Right ventricle myocardium inferior (tissue), 1 donor: ENCODE results near the gene WFDC1. TPM values are rescaled to one million over a fixed set of nuclear protein-coding genes. Genes with fewer than 3 reads are reported as not detected.
"Not testable (repeated sequence)": the region's sequence is repeated elsewhere in the genome, so short reads cannot be mapped to it uniquely, and the experiment has no call there.

Source experiments
- ATAC-seq: fragments of 200-7000 bp; cut with Tn5 transposase; one replicate; pipeline ENCODE4 v1.9.1; 2020; ENCODE audit warnings: mild to moderate bottlenecking, moderate library complexity
- DNase-seq: peaks from one replicate; pipeline ENCODE4 v3.0.0; 2021; ENCODE audit errors: missing footprints
- intact Hi-C: fragments of 100-400 bp; cut with DNase I; formaldehyde crosslinking; loops from one replicate; pipeline ENCODE4 v1.11.0; 2022
- total RNA-seq: library from RNA; stranded (reverse); fragmentation: NEBNext Ultra II Directional; extraction: Animal tissue kit (Norgen Biotek cat#: 25700); gene quantifications from one replicate; pipeline ENCODE4 v1.2.1, GENCODE V29; 2021
- donor health status: DM: no; HTN: yes; CAD: no; lungs with severe emphysema.

WFDC1 gene
- total RNA-seq, 1 donor from 2014 or later, result 1.5 TPM

GRCh38 chr16:84318091-84318975 lies 23.7 kb downstream of the WFDC1 start:
- intact Hi-C loops, result no loop called here
- DNase-seq (no peak), ATAC-seq (no peak)

- no peak for ATAC-seq
- DNase-seq, result no peak
- intact Hi-C loops, result no loop called here
Observed at GRCh38 chr16:84319146-84319760, 24.6 kb downstream of the WFDC1 start.

DNA sequence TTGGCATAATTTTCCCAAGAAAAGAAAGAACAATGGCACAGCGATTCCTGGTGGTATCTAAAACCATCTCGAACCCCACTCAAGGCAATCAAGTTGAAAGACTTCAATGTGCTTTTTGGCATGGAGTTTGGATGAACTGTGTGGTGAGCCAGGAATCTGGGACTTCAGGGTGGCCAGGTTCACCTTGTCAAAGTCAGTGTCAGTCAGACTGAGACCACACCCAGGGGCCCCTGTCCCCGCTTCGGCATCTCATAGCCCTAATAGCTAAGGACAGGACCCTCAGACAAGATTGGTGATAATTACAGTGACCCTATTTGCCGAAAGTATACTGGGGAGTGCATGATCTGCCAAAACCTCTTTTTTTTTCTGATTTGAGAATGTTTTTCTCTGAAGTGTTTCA lies 25.8 kb downstream of the WFDC1 start:
- ATAC-seq, result no peak
- DNase-seq, result no peak
- intact Hi-C loops, result no loop called here

GRCh38 chr16:84321932-84322331 lies 27.3 kb downstream of the WFDC1 start:
- DNase-seq, result no peak
- no peak for ATAC-seq
- intact Hi-C loops, result no loop called here

DNA sequence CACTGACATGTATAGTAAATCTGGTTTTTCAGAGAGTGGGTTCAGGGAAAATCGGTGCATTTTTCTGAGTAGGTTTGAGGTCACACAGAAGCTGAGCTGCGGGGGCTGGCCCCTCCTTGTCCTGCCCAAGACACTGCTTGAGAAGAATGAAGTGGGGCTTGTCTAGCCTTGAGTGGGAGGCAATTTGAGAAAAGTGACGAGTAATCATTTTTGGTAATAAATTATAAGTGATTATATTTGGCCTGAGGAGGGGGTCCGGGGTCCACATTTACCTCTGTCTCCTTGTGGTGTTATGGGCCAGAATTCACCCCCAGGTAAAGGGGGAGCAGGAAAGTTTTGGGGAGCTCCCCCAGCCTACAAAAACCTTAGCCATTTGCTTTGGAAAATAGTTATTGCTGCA lies 28.1 kb downstream of the WFDC1 start:
- intact Hi-C loops, result no loop called here
- ATAC-seq (no peak), DNase-seq (no peak)

GRCh38 chr16:84323606-84324005 lies 28.9 kb downstream of the WFDC1 start:
- no peak for DNase-seq
- intact Hi-C loops, result no loop called here
- ATAC-seq, result no peak

DNA sequence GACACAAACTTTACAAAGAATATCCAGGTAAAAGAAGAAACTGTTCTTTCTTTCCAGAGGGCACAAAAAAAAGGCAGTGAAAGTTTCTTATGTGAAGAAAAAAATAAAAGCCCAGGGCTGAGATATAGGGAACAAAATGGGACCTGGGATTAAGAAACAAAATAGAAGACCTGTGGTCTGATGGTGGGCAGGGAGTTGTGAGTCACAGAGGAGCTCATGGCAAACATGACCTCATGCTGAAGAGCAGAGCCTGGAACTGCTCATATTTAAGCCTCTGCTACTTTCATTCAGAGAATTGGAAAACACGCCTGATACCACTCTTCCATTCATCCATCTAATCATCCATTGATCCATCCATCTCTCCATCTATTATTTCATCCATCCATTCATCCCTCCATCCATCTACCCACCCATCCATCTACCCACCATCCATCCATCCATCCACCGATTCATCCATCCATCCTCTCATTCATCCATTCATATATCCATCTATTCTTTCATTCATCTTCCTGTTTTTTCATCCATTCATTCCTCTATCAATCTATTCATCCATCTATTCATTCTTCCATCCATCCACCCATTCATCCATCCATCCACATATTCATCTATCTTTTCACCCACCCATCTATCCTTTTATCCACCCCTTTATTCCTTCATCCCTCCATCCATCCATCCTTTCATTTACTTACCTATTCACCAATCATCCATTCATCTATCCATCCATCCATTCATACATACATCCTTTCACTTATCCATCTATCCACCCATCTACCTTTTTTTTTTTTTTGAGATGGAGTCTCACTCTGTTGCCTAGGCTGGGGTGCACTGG lies 30.0 kb downstream of the WFDC1 start:
- DNase-seq, result no peak
- intact Hi-C loops, result no loop called here
- ATAC-seq, result no peak

- intact Hi-C loops, result no loop called here
- DNase-seq (no peak), ATAC-seq (no peak)
Observed at GRCh38 chr16:84326545-84326944, 31.9 kb downstream of the WFDC1 start.

GRCh38 chr16:84327926-84328505 lies 33.3 kb downstream of the WFDC1 start:
- ATAC-seq, result no peak
- no peak for DNase-seq
- intact Hi-C loops, result no loop called here

DNA sequence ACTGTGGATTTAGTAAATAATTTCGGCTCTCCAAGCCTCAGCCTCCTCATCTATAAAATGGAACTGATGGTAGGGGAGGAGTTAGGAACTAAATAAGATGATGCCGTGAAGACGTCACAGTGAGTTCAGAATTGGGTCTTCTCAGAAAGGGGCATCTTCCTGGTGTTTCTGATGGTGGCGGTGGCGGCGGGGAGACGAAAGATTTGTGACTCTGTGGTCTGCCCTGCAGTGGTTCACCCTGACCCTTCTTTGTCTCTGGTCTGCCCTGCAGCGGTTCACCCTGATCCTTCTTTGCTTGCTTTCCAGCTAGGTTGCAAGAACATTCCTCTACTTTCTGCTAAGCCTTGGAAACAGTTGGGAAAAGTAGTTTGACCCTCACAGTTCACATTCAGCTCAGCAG lies 34.3 kb downstream of the WFDC1 start:
- DNase-seq, result no peak
- no peak for ATAC-seq
- intact Hi-C loops, result no loop called here

DNA sequence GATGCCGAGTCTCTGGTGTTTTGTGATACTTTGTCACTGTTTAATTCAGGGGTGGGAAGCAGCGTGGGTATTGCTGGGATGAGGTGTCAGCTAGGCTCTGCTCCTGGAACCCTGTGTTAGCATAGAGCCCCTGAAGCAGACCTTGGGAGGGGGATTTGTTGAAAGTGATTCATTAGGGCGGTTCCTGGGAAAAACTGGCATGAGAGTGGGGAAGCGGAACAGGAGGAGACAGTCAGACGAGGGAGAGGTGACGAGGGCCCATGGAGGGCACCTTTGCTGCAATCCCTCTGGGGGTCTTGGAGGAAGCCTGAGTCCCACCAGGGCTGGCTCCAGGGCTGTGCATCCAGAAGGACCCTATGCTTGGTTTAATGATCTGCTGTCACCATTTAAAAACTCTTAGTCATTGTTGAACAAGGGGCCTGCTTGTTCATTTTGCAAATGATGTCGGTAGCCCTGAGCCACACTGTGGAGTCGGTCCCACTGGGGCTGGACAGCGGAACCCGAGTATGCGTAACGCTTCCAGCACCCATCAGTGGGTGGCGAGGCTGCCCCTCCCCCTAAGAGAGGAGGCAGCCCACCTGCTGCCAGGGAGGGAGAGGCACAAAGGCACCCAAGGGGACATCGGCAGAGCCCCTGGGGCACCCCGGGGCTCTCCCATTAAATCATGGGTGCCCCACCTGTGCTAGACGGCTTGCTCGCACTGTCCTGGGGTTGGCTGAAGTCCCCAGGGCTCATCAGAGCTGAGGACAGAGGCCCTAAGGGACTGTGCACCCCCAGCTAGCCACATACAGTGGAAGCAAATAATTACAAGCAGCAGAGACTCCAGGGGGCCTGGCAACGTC lies 35.4 kb downstream of the WFDC1 start:
- DNase-seq (no peak), ATAC-seq (no peak)
- intact Hi-C loops, result no loop called here

DNA sequence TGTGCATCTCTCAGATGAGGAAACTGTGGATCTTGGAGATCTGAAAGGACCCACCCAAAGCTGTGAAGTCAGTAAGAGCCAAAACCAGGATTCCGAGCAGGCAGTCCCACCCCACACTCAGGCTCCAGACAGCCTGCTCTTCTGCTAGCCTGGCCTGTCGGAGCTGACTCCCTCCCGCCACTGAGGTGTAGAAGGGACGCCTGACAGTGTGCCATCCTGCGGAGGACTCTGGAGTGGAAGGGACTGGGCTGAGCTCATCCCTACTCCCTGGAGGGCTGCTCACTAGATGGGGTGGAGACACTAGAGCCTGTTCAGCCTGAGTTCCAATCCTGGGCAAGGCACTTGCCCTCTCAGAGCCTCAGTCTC lies 36.0 kb downstream of the WFDC1 start:
- intact Hi-C loops, result no loop called here
- DNase-seq (no peak), ATAC-seq (no peak)

DNA sequence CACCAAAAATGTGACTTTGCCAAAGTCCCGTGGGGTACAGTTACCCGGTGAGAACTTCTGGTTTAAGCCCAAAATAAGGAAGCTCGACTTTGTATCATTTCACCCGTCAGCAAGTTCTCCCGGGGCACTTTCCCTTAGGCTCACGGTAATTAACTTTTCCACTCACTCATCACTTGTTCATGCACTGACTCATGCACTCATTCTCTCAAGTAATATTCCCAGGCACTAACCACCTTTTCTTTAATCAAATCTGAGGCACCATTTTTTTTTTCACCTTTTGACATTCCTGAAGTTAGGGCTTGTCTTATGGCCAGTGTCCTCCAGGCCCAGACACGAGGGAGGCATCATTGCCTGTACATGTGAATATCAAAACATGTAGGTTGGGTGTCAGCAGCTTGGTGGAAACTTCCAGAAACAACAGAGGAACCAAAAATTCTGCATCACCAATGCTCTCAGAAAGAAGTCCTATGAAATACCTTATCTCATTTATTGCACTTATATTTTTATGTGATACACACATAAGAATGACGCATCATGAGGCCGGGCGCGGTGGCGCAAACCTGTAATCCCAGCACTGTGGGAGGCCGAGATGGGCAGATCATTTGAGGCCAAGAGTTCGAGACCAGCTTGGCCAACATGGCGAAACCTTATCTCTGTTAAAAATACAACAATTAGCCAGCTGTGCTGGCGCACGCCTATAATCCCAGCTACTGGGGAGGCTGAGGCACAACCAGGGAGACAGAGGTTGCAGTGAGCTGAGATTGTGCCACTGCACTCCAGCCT lies 37.5 kb downstream of the WFDC1 start:
- no peak for ATAC-seq
- intact Hi-C loops, result no loop called here
- DNase-seq, result no peak

DNA sequence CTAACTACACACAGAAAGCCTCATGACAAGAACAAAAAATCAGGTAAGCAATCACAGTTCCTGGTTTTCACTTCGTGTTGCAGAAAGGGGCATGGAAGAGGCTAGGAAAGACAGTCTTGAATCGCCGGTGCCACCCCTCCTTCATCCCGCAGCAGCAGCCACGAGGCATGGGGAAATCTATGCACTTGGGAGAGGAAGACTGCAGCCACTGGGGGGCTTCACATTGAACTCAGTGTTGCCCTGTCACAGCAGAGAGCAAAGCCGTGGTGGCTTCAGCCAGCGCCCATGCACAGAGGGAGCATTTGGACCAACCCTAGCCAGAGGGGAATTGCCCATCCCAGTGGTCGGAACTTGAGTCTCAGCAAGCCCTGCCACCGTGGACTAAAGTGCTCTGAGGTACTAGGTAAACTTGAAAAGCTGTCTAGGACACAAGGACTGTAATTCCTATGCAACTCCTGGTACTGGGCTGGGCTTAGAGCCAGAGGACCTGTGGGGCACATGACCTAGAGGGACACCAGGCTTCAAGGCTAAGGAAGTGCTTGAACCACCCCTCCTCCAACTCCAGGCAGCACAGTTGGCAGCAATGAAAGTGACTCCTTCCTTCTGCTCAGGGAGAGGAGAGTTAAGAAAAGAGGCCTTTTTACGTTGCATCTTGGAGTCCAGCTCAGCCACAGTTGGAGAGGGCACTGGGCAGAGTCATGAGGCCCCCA lies 38.5 kb downstream of the WFDC1 start:
- intact Hi-C loops, result no loop called here
- no peak for DNase-seq
- ATAC-seq, result peak; percentile 44

DNA sequence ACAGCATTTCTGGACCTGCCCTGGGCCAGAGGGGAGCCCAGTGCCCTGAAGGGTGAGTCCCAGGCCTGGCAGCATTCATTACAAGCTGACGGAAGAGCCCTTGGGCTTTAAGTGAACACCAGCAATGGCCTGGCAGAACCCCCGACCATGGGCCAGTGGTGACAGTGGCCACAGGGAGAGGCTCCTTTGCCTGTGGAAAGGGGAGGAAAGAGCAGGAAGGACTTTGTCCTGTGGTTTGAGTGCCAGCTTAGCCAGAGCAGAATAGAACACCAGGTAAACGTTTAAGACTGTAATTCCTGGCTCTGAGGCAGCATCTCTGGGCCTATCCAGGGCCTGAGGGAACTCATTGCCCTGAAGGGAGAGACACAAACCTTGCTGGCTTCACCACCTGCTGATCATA lies 39.4 kb downstream of the WFDC1 start:
- no peak for DNase-seq
- ATAC-seq, result no peak
- intact Hi-C loops, result no loop called here

DNA sequence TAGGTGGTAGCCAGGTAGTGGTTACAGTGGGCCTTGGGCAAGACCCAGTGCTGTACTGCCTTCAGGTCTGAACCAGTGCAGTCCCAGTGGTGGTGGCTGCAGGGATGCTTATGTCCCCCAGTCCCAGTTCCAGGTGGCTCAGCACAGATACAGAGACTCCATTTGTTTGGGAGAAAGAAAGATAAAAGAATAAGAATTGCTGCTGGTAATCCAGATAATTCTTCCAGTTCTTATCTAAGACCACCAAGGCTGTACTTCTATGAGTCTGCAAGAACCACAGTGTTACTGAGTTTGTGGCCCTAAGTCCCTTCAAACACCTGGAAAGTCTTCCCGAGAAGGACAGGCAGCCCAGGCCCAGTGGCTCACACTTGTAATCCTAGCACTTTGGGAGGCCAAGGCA lies 39.8 kb downstream of the WFDC1 start:
- intact Hi-C loops, result no loop called here
- DNase-seq, result no peak
- no peak for ATAC-seq

DNA sequence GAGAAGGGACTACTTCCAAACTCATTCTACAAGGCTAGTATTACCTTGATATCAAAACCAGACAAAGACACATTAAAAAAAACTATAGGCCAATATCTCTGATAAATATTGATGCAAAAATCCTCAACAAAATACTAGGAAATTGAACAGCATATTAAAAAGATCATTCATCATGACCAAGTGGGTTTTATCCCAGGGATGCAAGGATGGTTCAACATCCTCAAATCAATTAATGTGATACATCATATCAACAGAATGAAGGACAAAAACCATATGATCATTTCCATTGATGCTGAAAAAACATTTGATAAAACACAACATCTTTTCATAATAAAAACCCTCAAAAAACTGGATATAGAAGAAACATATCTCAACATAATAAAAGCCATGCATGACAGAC lies 42.6 kb downstream of the WFDC1 start:
- DNase-seq, ATAC-seq, intact Hi-C loops: not testable (repeated sequence)
